OCI-LY7 (cell line): ENCODE data around the gene SUPT16H. TPM values are rescaled to one million over a fixed set of nuclear protein-coding genes. Genes with fewer than 3 reads are reported as not detected.

Source experiments
- BruUV-seq: library from RNA; stranded (reverse); fragments of 400-500 nt; replicated peaks from 2 replicates; lab custom pipeline; 2021; lab: Mats Ljungman, UMichigan
- CTCF ChIA-PET: fragments of 300-600 bp; sonication (Branson Sonifier 250); formaldehyde crosslinking; loops from one replicate; lab custom pipeline; 2022; ENCODE audit warnings: antibody characterized with exemption; ENCODE audit not compliant: unreplicated experiment; lab: Charles Lee
- POLR2A ChIA-PET: fragments of 300-600 bp; sonication (Branson Sonifier 250); formaldehyde crosslinking; loops from one replicate; lab custom pipeline; 2022; ENCODE audit warnings: antibody characterized with exemption; lab: Charles Lee
- DNase-seq: peaks from one replicate; pipeline ENCODE4 v3.0.0-alpha.2; 2015; ENCODE audit warnings: low spot score
- H2AFZ ChIP-seq: fragments of 200-600 bp; sonication (generic), shearing (Covaris generic); 2 replicates; pipeline ENCODE4 v1.6.1; 2014; ENCODE audit warnings: mild to moderate bottlenecking, antibody characterized with exemption, low read length, moderate library complexity
- H3K27ac ChIP-seq: fragments of 200-600 bp; sonication (generic); 2 replicates; pipeline ENCODE4 v1.5.1; 2014; ENCODE audit warnings: mixed run types, low read depth, mild to moderate bottlenecking, moderate library complexity, low read length, inconsistent platforms; ENCODE audit not compliant: poor library complexity, severe bottlenecking
- H3K36me3 ChIP-seq: fragments of 200-600 bp; sonication (generic); 2 replicates; pipeline ENCODE4 v1.6.1; 2014; ENCODE audit warnings: mild to moderate bottlenecking, antibody characterized with exemption, low read length, moderate library complexity, mixed read lengths; ENCODE audit not compliant: insufficient read depth
- H3K4me1 ChIP-seq: fragments of 200-600 bp; sonication (generic); 2 replicates; pipeline ENCODE4 v1.5.1; 2014; ENCODE audit warnings: mild to moderate bottlenecking, low read length; ENCODE audit not compliant: insufficient read depth, poor library complexity, severe bottlenecking
- H3K4me2 ChIP-seq: fragments of 200-600 bp; sonication (generic); 2 replicates; pipeline ENCODE4 v1.6.1; 2014; ENCODE audit warnings: mild to moderate bottlenecking, low read length
- H3K4me3 ChIP-seq: fragments of 200-600 bp; sonication (generic); 2 replicates; pipeline ENCODE4 v1.5.1; 2014; ENCODE audit warnings: mild to moderate bottlenecking, low read depth, low read length; ENCODE audit not compliant: poor library complexity, severe bottlenecking
- H3K79me2 ChIP-seq: fragments of 200-600 bp; sonication (generic); 2 replicates; pipeline ENCODE4 v1.6.1; 2016; ENCODE audit warnings: low read depth, mild to moderate bottlenecking, low read length, moderate library complexity, mixed read lengths; ENCODE audit not compliant: insufficient read depth
- H3K9me2 ChIP-seq: fragments of 200-600 bp; sonication (generic); 2 replicates; pipeline ENCODE4 v1.6.1; 2016; ENCODE audit warnings: mild to moderate bottlenecking, low read length, mixed read lengths; ENCODE audit not compliant: insufficient read depth
- H3K9me3 ChIP-seq: fragments of 200-600 bp; sonication (generic); 2 replicates; pipeline ENCODE4 v1.6.1; 2014; ENCODE audit warnings: mild to moderate bottlenecking, mixed run types, low read length, mixed read lengths
- H4K20me1 ChIP-seq: fragments of 200-600 bp; sonication (generic); 2 replicates; pipeline ENCODE4 v1.6.1; 2014; ENCODE audit warnings: mild to moderate bottlenecking, antibody characterized with exemption, low read length, moderate library complexity, mixed read lengths; ENCODE audit not compliant: insufficient read depth
- EZH2phosphoT487 ChIP-seq: fragments of 200-600 bp; sonication (generic); IDR thresholded peaks from 2 replicates; pipeline ENCODE4 v1.6.1; 2018; ENCODE audit warnings: low read depth, borderline replicate concordance, mild to moderate bottlenecking, mixed run types, antibody characterized with exemption, low read length, moderate library complexity, mixed read lengths
- intact Hi-C: fragments of 100-400 bp; cut with micrococcal nuclease; formaldehyde crosslinking; loops from one replicate; pipeline ENCODE4 v1.10.0; 2022; ENCODE audit not compliant: unreplicated experiment
- small RNA-seq: library from RNA; depleted of rRNA; stranded (forward); fragments of <200 nt; gene quantifications from one replicate; pipeline ENCODE3, GENCODE V24; 2014
- total RNA-seq, 2 experiments: library from RNA; depleted of rRNA in 1 of 2; stranded (reverse); fragments of >200 nt in 1 of 2; shearing (Covaris generic) in 1 of 2; gene quantifications; 2 replicates each; pipeline ENCODE4 v1.2.3, GENCODE V29; 2014 to 2022
- TF ChIP-seq, protein P1 (sequence below): fragments of 200-600 bp; sonication (generic); conservative IDR thresholded peaks from 2 replicates; pipeline ENCODE4 v1.5.1; 2014; ENCODE audit warnings: mild to moderate bottlenecking, antibody characterized with exemption, low read length, moderate library complexity, mixed read lengths

The SUPT16H gene
- total RNA-seq, 2 experiments from 2014 or later = 100 to 151 TPM

DNA sequence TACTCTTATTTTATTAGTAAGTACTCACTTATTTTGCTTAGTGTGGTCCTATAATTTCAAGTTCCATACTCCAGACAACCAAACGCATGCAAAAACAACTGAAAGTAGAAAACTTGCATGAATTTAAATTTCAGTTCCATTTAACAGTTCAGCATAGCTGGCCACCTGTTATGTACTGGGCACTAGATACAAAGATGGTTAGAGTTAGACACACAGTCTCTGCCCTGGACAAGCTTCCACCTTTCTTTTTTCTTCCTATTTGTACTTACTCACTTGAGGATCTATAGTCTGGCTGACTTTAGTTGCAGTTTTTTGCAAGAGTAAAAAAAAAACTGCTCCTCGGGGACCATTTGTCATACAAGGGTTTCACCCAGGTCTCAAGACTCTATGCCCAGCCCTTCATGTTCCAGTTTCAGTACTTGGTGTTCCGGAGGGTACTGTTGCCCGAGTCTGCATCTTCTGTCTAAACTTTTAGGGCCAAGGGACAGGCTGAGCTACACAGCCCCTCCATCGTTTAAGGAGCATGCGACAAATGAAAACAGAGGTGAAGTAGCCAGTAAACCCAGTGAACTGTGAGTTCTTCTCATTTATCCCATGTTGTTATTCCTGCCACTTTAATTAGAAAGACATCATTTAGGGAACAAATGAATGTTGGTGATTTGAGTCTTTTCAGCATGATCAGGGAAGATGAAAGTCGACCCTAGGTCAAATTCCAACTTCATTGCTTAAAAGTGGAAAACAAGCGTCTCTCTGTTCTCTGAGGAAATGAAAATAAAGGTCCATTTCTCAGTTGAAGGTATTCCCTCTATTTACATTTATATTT lies 81.6 kb downstream of the SUPT16H start:
- Histone ChIP-seq H3K4me3 (no peak overlapping the region), H3K4me2 (no peak overlapping the region; the same call in 1 of the 2 replicates), H3K36me3 (no peaks in the 10 kb centered on the region), H3K9me2 (no peaks in the 10 kb centered on the region), H2AFZ (peak overlapping the region; percentile 65), H3K79me2 (no peaks in the 10 kb centered on the region), H3K9me3 (no peaks in the 10 kb centered on the region), H4K20me1 (no peaks in the 10 kb centered on the region), H3K4me1 (peaks cover 11% of the 10 kb centered on the region), H3K27ac (no peak overlapping the region)
- CTCF ChIA-PET = no interaction called here
- TF ChIP-seq, protein P1, sequence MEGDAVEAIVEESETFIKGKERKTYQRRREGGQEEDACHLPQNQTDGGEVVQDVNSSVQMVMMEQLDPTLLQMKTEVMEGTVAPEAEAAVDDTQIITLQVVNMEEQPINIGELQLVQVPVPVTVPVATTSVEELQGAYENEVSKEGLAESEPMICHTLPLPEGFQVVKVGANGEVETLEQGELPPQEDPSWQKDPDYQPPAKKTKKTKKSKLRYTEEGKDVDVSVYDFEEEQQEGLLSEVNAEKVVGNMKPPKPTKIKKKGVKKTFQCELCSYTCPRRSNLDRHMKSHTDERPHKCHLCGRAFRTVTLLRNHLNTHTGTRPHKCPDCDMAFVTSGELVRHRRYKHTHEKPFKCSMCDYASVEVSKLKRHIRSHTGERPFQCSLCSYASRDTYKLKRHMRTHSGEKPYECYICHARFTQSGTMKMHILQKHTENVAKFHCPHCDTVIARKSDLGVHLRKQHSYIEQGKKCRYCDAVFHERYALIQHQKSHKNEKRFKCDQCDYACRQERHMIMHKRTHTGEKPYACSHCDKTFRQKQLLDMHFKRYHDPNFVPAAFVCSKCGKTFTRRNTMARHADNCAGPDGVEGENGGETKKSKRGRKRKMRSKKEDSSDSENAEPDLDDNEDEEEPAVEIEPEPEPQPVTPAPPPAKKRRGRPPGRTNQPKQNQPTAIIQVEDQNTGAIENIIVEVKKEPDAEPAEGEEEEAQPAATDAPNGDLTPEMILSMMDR = no peak
- TF ChIP-seq EZH2phosphoT487 = no peak
- DNase-seq = no peak
- BruUV-seq = no TSS peak
- POLR2A ChIA-PET = interaction anchor here (0.6 to 0.9 kb wide), 4 partner anchors 10 to 20 kb away, joined by 3 to 5 read pairs (median 3); no protein-coding TSS in a partner anchor
- intact Hi-C loops = no loop called here

Small RNA genes lying within 50 kb of the gene (small RNA-seq; reads per million reads assigned to genes)
- gene RN7SL650P (not detected), gene SNORD8 (2,772 reads per million, percentile 100 among the genes with 10 or more reads in this experiment), gene SNORD9 (12.0 reads per million, percentile 96 among the genes with 10 or more reads in this experiment)

Other genes starting within 250 kb of the SUPT16H start
- not detected in 2 replicates for gene OR5AU1, start 228.0 kb downstream of the SUPT16H start, total RNA-seq (2014; rRNA removed; shearing (Covaris generic))
- gene OR5AU1, start 228.0 kb downstream of the SUPT16H start, total RNA-seq (2022) = not detected in 2 replicates
- 887 and 1,000 TPM in 2 replicates for gene HNRNPC, start 114.6 kb downstream of the SUPT16H start, total RNA-seq (2014; rRNA removed; shearing (Covaris generic))
- gene HNRNPC, start 114.6 kb downstream of the SUPT16H start, total RNA-seq (2022) = 897 and 969 TPM in 2 replicates
- gene RPGRIP1, start 103.9 kb downstream of the SUPT16H start, total RNA-seq (2014; rRNA removed; shearing (Covaris generic)) = 0.13 TPM in 1 of 2 replicates, not detected in the other
- 0.39 and 0.51 TPM in 2 replicates for gene RPGRIP1, start 103.9 kb downstream of the SUPT16H start, total RNA-seq (2022)
- 64.1 and 69.2 TPM in 2 replicates for gene CHD8, start 72.1 kb upstream of the SUPT16H start, total RNA-seq (2014; rRNA removed; shearing (Covaris generic))
- gene CHD8, start 72.1 kb upstream of the SUPT16H start, total RNA-seq (2022) = 115 and 124 TPM in 2 replicates
- gene RAB2B, start 92.9 kb upstream of the SUPT16H start, total RNA-seq (2014; rRNA removed; shearing (Covaris generic)) = 14.4 and 14.5 TPM in 2 replicates
- 18.7 and 24.2 TPM in 2 replicates for gene RAB2B, start 92.9 kb upstream of the SUPT16H start, total RNA-seq (2022)
- 17.6 and 26.1 TPM in 2 replicates for gene TOX4, start 93.2 kb upstream of the SUPT16H start, total RNA-seq (2014; rRNA removed; shearing (Covaris generic))
- 56.2 and 65.4 TPM in 2 replicates for gene TOX4, start 93.2 kb upstream of the SUPT16H start, total RNA-seq (2022)
- gene METTL3, start 127.3 kb upstream of the SUPT16H start, total RNA-seq (2014; rRNA removed; shearing (Covaris generic)) = 118 and 145 TPM in 2 replicates
- 101 and 105 TPM in 2 replicates for gene METTL3, start 127.3 kb upstream of the SUPT16H start, total RNA-seq (2022)
- 7.9 and 8.2 TPM in 2 replicates for gene SALL2, start 142.3 kb upstream of the SUPT16H start, total RNA-seq (2014; rRNA removed; shearing (Covaris generic))
- 12.9 and 15.9 TPM in 2 replicates for gene SALL2, start 142.3 kb upstream of the SUPT16H start, total RNA-seq (2022)
- gene OR10G3, start 196.1 kb upstream of the SUPT16H start, total RNA-seq (2014; rRNA removed; shearing (Covaris generic)) = not detected in 2 replicates
- gene OR10G3, start 196.1 kb upstream of the SUPT16H start, total RNA-seq (2022) = not detected in 2 replicates